ENCODE data around the gene ZMIZ1. TPM values are rescaled to one million over a fixed set of nuclear protein-coding genes. Genes with fewer than 3 reads are reported as not detected.

The ZMIZ1 gene
- polyA plus RNA-seq, 1 experiment, result 13.0 TPM

DNA sequence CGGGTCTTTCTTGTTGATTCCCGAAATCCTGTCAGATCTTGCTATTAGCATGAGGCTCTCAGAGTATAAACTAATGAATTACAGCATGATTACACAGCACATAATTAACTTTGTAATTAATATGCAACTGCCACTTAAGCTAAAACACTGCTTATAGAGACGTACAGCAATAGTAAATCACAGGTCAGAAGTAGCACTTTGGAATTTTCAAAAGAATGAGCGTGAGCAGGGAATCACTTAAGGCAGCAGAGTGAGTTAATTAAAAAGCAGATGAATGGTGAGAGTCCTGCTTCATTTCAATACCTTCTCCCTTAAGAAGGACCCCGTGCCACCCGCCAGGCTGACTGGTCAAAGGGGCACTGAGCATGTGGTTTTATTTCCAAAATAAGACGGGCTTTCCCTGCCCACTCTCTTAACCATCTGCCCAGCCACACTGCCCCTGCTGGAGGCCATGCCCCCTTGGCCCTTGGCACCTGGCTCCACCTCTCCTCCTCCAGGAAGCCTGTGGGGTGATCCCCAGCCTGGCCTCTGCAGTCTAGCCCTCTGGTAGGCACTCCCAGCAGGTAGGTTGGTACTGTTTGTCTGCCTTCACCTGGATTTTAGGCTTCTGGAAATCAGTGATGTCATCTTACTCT, 117.8 kb downstream of the ZMIZ1 start:
- Histone ChIP-seq H3K27me3 (ENCODE audit: control insufficient read depth, insufficient read depth, low read length) (no peaks in the 10 kb centered on the region), H3K36me3 (ENCODE audit: control insufficient read depth, insufficient read depth, low read length) (peaks cover 19% of the 10 kb centered on the region), H3K4me3 (ENCODE audit: low read depth, low read length) (no peak overlapping the region)
- no peak for DNase-seq (ENCODE audit: low read depth)
- TF ChIP-seq, protein P1, sequence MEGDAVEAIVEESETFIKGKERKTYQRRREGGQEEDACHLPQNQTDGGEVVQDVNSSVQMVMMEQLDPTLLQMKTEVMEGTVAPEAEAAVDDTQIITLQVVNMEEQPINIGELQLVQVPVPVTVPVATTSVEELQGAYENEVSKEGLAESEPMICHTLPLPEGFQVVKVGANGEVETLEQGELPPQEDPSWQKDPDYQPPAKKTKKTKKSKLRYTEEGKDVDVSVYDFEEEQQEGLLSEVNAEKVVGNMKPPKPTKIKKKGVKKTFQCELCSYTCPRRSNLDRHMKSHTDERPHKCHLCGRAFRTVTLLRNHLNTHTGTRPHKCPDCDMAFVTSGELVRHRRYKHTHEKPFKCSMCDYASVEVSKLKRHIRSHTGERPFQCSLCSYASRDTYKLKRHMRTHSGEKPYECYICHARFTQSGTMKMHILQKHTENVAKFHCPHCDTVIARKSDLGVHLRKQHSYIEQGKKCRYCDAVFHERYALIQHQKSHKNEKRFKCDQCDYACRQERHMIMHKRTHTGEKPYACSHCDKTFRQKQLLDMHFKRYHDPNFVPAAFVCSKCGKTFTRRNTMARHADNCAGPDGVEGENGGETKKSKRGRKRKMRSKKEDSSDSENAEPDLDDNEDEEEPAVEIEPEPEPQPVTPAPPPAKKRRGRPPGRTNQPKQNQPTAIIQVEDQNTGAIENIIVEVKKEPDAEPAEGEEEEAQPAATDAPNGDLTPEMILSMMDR (IDR thresholded peaks at IDR 0.05; ENCODE audit: insufficient read depth, low read depth, low read length), result no peak
- POLR2A ChIA-PET, result no interaction called here
- CTCF ChIA-PET, result no interaction called here

DNA sequence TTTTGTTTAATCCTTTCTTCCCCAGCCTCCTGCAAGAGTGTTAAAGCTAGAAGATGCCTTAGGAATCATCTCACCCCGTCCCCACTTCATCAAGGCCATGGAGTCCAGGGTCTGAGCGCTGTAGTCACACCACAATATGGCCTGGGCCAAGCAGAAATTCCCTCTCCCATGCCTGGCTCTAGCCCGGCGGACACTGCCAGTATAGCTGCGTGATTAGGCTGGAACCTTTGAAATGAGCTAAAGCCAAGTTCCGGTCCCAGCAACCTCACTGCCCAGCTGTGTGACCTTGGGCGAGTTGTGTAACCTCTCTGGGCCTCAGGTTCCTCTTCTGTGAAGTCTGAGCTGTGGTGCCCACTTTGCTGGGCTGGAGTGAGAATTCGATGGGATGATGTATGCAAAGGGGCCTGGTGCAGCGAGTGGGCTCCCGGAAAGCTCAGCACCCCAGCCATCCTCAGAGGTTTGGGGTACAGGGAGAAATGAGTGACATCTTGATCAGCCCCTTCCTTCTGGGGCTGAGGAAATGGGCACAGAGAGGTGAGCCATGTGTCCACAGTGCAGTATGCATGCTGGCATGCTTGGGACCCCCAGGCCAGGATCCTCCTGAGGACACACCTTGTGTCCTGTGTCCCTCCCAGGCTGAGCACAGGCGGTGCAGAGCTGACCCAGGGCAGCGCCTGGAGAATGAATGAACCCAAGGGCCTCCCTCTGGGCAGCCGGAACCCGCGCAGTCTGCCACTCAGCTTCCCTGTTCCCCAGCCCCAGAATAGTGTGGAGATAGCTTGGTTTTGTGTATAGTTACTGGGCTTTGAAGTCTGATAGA, 118.6 kb downstream of the ZMIZ1 start:
- no peak for DNase-seq (ENCODE audit: low read depth)
- Histone ChIP-seq H3K27me3 (ENCODE audit: control insufficient read depth, insufficient read depth, low read length) (no peaks in the 10 kb centered on the region), H3K36me3 (ENCODE audit: control insufficient read depth, insufficient read depth, low read length) (peaks cover 19% of the 10 kb centered on the region), H3K4me3 (ENCODE audit: low read depth, low read length) (no peak overlapping the region)
- ChIA-PET POLR2A (no interaction called here), CTCF (interaction anchor here (1.3 to 1.8 kb wide), 2 partner anchors 10 to 15 kb away, joined by 6 read pairs; no protein-coding TSS in a partner anchor)
- TF ChIP-seq, protein P1 (IDR thresholded peaks at IDR 0.05; ENCODE audit: insufficient read depth, low read depth, low read length), result no peak

DNA sequence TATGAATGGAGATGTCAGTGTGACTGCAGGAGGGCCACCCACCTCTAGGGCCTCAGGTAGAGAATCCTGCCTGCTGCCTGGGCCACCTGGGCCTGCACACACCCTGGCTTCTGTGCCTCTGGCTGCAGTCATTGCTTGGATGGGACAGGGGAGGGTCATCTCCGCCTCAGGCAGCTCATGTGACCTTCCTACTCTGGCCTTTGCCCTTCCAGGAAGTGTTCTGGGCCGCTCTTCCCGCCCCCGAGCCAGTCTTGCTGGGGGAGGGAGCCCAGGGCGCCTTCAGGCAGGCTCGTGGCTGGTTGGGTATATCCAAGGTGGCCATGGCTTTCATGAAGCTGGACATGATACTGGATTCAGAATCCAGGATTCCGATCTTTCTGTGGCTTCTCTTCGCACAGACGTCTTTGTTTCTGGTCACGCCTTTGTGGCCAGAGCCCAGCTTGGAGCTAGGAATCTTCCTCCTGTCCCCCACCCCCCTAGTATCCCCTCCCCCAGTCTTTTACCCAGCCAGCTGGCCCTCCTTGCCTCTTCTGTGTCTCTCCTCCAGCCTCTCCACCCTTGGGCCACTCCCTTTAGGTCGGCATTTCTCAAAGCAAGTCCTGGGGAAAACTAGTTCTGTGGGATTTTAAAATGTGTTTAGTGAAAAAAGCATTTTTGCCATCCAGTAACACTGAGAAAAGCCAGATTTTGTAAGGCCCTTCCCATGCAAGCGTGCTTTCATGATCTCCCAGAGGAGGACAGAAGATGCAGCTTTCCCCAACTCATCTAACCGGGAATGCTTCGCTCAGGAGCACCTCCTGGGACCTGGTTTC, 119.6 kb downstream of the ZMIZ1 start:
- DNase-seq (ENCODE audit: low read depth), result no peak
- TF ChIP-seq, protein P1 (IDR thresholded peaks at IDR 0.05; ENCODE audit: insufficient read depth, low read depth, low read length), result no peak
- CTCF ChIA-PET, result interaction anchor here (1.1 to 1.8 kb wide), 3 partner anchors 9 to 39 kb away, joined by 5 to 6 read pairs (median 6); no protein-coding TSS in a partner anchor
- no peaks in the 10 kb centered on the region for H3K27me3 ChIP-seq (ENCODE audit: control insufficient read depth, insufficient read depth, low read length)
- H3K36me3 ChIP-seq (ENCODE audit: control insufficient read depth, insufficient read depth, low read length), result peaks cover 17% of the 10 kb centered on the region
- POLR2A ChIA-PET, result no interaction called here
- H3K4me3 ChIP-seq (ENCODE audit: low read depth, low read length), result no peak overlapping the region

DNA sequence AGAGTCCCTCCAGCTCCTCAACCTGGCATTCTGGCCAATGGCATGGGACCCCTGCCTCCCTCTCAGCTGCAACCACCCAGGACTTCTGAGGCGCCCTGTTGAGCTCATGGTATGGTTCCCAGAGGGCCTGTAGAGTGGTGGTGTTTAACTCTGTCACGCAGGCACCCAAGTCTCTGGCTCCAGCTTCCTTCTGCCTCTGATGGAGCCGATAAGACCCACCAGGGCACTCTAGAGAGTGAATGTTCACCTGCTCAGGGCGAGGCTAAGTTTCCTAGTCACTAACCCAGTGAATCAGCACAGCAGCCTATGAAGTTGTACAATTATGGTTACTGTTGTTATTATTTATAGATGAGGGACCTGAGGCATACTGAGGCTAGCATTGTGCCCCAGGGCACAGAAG, 120.4 kb downstream of the ZMIZ1 start:
- Histone ChIP-seq H3K36me3 (ENCODE audit: control insufficient read depth, insufficient read depth, low read length) (peaks cover 22% of the 10 kb centered on the region), H3K27me3 (ENCODE audit: control insufficient read depth, insufficient read depth, low read length) (no peaks in the 10 kb centered on the region), H3K4me3 (ENCODE audit: low read depth, low read length) (no peak overlapping the region)
- TF ChIP-seq, protein P1 (IDR thresholded peaks at IDR 0.05; ENCODE audit: insufficient read depth, low read depth, low read length), result no peak
- CTCF ChIA-PET, result interaction anchor here (1.1 to 1.8 kb wide), 3 partner anchors 8 to 56 kb away, joined by 3 to 6 read pairs (median 5); no protein-coding TSS in a partner anchor
- POLR2A ChIA-PET, result no interaction called here
- DNase-seq (ENCODE audit: low read depth), result no peak
